GM21786 (cell line): ENCODE measurements around the gene MATN1.

Source experiments
- ATAC-seq: cut with Tn5 transposase; IDR thresholded peaks from one replicate; pipeline ENCODE4 v1.9.1; 2021; ENCODE audit not compliant: unreplicated experiment

Gene MATN1

DNA sequence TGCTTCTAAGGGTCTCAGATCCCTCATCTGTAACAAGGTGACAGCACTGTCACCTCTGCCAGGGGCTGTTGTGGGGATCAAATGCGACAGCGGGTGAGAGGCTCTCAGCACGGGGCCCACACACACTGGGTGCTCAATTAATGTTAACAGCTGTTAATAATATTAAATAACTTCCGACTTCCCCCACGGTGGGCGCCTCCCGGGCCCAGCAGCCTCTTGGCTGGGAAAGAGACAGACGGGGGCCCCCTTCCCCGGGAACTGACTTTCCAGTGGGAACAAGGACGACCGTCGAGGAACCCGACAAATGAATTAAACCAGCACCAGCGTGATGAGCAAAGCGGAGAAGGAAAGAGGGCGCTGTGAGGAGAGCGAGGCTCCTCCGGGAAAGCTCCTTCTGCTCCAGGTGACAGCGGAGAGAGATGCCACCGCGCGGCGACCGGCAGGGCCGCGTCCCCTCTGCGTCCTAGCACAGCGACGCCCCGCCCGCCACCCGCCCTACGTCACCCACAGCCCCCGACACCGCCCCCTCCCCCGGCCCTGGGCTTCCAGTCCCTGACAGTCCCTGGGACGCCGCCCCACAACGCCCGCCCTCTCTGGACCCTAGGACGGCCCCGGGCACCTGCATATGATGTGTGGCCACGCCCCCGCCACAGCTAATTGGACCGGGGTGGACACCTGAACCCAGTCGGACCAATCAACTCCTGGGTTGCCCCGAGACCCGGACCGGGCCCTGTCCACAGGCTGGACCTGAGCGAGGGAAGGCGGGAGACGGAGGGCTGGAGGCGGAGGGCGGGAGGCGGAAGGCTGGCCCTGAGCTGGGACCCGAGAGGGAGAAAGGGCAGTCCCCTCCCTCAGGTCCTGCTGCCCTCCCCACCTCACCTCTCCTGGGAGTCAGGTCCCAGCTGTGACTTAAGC, 38.2 kb downstream of the MATN1 start:
- no peak for ATAC-seq

DNA sequence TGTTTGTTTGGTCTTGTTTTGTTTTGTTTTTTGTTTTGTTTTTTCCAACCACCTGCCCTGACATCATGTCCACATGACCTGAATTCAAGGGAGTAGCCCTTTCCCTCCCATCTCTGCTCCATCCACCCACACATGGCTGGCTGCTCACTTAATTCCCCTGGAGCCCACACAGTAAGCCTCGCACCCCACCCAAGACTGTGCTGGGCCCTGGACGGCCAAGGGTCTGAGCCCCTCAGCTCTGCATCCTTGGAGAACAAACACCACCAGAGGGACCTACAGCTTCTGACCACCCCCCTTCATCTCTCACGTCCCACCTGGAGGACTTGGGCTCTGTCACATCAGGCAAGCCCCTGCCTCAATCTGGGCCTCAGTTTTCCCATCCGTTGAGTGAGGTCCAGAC, 39.1 kb downstream of the MATN1 start:
- ATAC-seq, result no peak

DNA sequence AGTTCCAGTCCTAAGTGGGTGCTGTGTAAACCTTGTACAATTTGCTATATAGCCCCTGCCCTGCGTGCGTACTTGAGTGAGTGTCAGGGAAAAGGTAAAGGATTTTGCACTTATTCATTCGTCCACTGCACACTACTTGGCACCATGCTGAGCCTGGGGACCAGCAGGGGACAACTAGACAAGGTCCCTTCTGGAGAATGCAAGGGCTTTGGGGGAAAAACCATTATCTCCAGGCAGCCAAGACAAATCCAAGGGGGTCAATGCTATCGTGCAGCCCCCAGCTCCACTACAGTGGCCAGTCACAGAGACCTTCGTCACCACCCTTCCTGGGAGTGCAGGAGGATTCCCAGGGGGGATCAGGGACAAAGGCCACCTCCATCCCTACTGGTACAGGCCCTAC, 39.7 kb downstream of the MATN1 start:
- no peak for ATAC-seq

DNA sequence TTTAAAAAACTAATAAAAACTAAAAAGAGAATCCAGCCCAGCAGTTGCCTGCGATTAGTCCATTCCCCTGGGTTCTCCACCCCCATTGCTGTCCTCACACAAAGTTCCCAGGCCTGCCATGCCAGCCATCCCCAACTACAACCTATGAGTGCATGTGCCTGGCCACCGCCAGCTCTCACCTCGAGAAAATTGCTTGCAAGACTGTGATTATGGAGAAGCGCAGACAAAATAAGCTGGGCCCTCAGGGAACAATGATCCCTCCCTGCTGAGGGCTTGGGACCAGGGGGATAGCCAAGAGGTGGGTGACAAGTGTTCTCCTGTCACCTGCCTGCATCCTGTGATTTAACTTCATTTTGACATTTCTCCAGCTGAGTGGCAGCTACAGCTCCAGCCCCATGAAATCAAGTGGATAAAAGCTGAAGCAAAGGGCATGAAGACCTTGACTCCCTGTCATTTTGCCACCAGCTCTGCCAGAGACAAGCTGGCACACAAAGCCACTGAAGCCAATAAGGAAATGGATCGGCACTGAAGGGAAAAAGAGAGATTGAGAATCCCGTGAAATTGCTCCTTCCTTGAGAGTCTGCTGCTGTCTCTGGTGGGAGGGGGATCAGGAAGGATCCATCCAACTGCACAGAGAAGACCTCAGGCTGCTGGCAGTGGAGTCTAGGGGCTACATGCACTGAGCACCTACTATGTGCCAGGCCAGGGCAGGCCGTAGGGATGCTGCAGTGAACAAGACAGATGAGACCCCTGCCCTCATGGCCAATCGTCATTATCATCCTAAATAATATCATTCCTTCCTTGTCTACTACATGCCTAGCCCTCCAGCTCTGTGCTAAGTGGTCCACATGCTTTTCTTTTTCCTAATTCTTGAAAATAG, 40.7 kb downstream of the MATN1 start:
- ATAC-seq, result no peak

DNA sequence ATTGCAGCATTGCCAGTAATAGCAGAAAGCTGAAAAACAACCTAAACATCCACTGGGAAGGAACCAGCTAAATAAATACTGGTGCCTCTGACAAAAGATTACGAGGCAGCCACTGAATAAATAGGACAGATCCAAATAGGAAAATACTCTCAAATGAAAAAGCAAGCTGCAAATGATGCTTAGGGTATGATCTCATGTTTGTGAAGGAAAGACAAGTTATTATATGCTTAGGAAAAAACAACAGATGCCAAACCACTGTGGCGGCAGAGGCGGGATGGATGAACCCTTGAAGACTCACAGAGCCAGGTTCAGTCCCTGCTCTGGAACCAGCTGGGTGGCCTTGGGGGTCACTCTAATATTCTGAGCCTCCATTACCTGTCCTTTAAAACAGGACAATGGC, 41.6 kb downstream of the MATN1 start:
- no peak for ATAC-seq

DNA sequence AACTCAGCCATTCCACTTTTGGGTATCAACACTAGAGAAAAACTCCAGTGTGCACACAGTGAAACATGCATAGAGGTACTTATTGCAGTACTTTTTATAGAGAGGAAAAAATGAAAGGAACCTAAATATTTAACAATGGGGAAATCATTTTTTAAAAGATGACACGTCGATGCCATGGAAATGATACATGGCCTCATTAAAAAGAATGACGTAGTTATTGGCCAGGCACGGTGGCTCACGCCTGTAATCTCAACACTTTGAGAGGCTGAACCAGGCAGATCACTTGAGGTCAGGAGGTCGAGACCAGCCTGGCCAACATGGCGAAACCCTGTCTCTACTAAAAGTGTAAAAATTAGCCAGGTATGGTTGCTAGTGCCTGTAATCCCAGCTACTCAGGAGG, 42.5 kb downstream of the MATN1 start:
- no peak for ATAC-seq

DNA sequence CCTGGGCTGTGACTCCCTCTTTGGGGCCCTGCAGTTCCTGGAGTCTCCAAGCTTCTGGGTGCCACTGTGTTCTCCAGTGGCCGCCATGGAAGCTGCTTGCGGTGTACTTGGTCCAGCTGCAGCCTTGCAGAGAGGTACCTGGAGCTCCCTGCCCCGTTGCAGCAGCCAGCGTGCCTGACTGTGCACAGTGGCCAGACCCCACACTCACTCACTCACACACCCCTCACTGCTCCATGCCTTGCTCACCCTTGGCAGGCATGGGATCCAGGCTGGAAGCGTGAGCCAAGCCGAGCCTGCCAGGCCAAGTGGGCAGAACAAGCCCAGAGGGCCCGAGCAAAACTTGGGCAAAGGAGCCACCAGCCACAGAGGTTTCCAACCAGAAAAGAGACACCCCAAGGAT, 43.0 kb downstream of the MATN1 start:
- ATAC-seq, result no peak

DNA sequence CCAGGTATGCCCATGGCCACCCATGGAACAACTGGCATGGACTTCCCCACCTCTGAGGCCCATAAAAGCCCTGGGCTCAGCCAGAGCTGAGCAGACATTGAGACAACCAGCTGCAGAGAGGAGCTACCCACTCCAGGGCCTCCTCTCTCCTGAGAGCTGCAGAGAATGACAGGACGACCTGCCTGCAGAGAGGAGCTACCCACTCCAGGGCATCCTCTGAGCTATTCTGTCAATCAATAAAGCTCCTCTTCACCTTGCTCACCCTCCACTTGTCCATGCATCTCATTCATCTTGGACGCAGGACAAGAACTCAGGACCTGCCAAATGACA, 43.4 kb downstream of the MATN1 start:
- ATAC-seq, result no peak

DNA sequence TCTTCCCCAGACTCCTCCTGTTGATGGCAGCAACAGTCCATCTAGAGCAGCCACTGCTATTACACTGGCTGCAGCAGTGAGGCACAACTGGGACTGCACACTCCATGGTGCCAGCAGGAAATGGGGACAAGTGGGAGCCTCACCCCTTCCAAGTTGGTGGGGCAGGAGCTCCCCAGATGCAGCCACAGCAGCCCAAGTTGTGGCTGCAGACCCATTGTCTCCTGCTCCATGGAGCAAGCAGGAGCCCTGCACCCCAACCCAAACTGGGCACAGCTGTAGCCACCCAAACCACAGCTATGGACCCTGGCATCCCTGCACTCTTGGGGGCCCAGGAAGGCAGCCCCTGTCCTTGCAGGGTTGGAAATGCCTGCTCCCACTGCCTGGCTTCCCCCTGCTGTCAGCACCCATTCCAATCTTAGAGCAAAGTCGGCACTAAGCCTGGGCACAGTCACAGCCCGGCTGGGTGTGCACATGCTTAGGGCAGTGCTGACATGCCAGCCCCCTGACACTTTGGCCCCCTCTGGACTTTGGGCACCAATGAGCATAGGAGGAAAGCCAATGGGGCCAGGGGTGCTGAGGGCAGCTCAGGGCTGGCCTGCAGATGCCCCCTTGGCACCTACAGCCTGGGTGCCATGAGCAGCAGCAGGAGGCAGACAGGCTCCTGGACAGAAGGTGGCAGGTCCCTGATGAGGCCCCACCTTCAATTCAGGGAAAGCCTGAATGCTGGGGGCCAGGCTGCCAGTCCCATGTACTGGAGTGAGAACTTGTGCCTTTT, 44.0 kb downstream of the MATN1 start:
- no peak for ATAC-seq

DNA sequence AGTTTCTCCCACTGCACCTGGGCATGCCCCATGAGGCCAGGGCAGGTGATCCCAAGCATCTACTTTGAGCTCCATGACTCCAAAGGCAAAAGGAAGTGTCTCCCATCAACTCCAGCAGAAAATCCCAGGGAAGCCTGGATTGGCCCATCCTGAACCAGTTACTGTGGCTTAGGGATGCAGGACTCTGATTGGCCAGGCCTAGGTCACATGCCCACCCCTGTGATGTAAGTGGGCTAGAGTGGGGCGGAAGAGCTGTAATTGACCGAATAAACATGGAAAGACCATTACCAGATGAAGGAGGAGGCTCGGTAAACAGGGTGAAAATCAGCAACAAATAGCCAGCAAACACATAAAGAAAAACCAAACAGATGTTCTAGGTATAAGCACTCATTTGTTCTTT, 45.2 kb downstream of the MATN1 start:
- ATAC-seq, result no peak

DNA sequence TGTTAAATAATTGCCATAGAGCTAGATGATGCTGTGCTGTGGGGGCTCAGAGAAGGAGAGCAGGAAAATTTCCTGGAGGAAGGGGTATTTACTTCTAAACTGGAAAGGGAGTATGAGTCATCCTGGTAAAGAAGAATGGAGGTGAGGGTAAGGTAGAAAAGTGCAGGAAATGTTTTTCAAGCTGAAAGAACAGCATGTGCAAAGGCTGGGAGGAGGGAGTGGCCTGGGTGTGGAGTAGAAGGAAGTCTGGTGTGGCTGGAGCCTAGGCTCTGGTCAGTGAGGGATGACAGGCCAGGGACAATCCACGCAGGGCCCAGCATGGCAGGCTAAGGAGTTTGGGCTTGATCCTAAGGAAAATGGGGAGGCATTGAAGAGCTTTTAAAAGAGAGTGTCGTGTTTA, 45.9 kb downstream of the MATN1 start:
- ATAC-seq, result no peak

DNA sequence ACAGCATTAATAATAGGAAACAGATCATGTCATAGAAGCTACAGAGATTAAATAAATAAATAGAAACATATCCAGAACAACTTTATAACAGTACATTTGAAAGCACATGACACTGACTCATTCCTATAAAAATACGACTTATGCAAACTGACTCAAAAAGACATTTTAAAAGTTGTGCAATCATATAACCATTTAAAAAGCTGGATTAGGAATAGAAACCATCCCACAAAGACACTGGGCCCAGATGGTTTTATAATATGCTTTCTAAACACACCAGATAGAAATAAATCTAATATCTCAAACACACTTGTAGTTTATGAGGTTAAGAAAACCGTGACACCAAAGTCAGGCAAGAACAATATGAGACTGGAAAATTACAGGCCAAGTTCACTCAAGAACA, 47.6 kb downstream of the MATN1 start:
- ATAC-seq, result no peak

DNA sequence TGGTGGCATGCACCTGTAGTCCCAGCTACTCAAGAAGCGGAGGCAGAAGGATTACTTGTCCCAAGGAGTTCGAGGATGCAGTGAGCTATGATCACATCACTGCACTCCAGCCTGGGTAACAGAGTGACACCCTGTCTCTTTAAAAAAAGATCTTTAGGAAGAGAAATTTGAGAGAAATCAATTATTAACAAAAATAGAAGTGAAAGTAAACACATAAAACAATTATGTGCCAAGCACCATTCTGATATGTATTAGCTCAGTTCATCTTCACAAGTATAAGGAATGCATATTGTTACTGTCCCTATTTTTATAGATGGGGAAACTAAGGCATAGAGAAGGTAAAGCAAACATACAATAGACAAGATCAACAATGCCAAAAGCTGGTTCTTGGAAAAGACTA, 48.1 kb downstream of the MATN1 start:
- ATAC-seq, result no peak

DNA sequence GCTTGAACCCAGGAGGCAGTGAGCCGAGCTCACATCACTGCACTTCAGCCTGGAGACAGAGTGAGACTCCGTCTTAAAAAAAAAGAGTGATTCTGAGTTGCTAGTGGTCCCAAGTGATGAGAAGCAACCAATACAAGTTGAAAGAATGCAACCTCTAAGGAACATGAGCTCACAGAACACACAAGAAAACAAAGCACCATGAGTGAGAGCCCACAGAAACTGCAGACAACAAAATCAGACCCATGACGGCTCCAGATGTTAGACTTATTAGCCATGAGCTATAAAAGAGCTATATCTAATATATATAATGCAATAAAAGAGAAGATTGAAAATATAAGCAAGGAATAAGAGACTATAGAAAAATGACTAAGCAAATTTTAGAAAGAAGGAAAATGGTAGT, 50.0 kb downstream of the MATN1 start:
- no peak for ATAC-seq

DNA sequence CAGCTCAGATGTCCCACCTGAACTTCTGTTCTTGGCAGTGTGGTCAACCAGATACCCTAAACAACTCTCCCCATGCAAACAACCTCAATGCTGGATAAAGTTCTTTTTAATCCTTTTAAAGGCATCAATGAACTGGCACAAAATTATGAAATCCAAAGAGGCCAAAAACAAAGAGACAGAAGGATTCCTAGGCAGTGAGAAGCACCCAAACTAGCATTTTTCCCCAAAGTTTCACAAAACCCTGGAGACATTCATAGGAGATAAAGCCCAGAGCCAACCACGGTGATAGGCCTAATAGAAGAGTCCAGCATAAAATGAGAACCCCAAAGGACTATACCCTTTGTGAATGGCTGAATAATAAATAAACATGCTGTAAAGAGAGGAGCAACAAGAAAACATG, 50.7 kb downstream of the MATN1 start:
- no peak for ATAC-seq

DNA sequence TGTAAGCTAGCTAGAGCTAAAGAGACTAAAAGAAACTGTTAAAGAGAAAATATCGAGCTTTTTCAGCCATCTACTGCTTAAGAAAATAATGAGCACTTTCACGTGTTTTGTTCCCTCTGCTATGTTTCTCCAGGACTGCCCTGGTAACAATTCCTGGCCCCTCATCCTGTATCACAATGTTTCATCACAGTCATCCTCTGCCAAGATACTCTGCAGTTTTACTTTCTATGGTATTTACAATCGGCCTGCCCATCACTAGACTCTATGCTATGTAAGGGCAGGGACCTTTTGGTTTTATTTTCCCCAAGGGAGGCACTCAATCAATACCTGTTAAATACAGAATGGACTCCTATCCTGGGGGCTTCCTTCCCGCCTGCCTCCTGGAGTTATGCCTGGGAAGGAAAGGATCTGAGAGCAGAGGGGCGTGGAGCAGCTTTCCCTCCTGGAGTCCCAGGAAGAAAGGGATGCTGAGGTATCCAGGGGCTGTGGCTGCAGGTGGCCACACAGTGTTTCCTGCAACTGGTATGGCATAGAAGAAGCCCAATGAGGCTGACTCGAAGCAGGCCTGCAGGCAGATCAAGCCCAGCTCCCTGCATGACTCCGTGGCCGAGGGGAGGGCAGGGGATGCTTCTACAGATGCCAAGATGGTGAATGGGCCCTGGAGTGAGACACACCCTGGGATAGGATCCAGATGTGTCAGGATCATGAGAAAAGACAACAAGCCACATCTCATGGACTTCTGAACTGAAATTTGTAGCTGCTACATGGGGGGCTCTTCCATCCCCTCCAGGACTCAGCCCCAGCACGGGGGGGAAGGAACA, 52.9 kb downstream of the MATN1 start:
- no peak for ATAC-seq

DNA sequence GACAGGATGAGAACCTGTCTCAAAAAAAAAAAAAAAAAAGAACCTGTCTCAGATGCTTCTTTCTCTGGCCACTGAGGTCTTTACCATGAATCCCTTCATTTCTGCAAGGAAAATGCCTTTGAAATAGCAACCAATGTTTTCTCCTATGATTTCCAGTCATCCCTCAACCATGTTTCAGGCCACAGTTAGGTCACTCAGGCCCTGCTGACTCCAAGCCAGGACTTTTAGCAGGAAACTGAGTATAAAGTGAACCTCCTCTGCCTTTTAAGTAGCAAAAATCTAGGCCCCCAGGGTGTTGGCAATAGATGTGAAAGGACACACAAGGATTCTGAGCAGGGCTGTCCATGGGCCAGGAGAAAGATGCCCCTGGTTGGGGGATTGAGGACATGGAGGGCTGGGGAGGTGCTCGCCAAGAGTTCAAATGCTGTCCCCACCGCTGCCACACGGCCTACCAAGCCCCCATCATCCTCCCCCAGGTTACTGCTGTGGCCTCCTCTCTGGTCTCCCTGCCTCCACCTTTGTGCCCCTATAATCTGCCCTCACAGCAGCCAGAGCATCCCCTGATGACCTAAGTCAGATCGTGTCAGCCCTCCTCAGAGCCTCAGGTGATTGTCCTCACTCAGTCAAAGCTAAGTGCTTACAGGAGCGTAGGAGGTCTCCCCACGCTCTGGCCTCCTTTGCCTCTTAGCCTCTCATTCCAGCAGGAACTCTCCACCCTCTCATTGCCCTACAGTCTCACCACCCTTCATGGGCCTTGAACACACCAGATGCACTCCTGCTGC, 54.6 kb downstream of the MATN1 start:
- no peak for ATAC-seq

DNA sequence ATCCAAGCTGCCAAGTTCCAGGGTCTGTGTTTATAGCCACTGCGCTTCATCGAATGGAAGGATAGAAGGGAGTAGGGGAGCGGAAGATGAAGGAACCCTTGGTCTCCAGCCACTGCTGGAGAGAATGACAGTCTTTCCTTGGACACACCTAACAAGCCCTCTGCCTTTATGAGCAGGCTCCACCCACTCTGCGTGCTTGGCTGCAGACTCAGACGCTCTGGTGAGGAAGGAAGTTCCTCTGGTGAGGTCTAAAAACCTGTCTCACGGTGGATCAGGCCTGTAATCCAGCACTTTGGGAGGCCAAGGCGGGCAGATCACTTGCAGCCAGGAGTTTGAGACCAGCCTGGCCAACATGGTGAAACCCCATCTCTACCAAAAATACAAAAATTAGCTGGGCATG, 55.4 kb downstream of the MATN1 start:
- ATAC-seq, result no peak

DNA sequence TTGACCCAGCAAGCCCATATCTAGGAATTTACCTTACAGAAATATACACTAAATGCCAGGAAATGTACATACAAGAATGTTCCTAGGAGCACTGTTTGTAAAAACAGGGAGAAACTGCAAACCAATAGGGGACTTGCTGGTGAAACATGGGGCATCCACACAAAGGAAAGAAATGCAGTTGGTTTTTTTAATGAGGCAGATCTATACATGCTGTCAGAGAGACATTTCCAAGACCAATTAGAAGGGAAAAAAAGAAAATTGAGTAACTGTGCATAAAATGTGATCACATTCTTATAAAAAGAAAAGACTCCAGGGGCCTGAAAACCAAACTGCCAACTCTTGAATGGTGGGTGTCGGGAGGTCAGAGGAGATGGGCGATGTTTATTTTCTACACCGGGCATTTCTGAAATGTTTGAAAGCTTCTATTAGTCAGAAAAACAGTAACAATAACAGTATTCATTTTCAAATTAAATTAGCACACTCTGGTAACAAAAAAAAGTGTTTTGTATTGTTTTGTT, 56.6 kb downstream of the MATN1 start:
- no peak for ATAC-seq
